HepG2 (cell line): ENCODE data around the gene PDCL3.

Experiments used
- CTCF ChIP-seq: sonication (generic); formaldehyde crosslinking; IDR thresholded peaks from 2 replicates; pipeline ENCODE4 v1.5.0; 2020; ENCODE audit warnings: mild to moderate bottlenecking, missing genetic modification reagents, moderate library complexity
- POLR2AphosphoS5 ChIP-seq: IDR thresholded peaks from 2 replicates; pipeline ENCODE4 v1.6.1; 2012; ENCODE audit warnings: low read depth, low read length
- ZNF567 ChIP-seq: sonication (generic); formaldehyde crosslinking; IDR thresholded peaks from 2 replicates; pipeline ENCODE4 v1.8.1; 2023; ENCODE audit warnings: mild to moderate bottlenecking, missing genetic modification reagents, borderline replicate concordance
- ZNF777 ChIP-seq: sonication (generic); formaldehyde crosslinking; IDR thresholded peaks from 2 replicates; pipeline ENCODE4 v1.4.0; 2020; ENCODE audit warnings: missing genetic modification reagents

DNA sequence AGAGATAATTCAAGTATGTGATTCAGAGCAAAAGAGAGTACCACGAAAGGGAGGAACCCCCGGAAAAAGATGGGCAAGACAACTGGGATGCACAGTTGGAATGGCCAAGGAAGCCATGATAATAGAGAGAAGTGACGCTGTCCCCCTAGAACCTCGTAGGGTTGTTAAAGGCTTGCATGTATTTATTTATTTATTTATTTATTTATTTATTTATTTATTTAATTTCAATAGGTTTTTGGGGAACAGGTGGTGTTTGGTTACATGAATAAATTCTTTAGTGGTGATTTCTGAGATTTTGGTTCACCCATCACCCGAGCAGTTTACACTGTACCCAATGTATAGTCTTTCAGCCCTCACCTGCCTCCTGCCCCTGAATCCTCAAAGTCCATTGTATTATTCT, 11.5 kb upstream of the PDCL3 start:
- TF ChIP-seq POLR2AphosphoS5, result no peak
- TF ChIP-seq ZNF567 (CRISPR knock-in tag), result no peak
- TF ChIP-seq ZNF777, result no peak
- TF ChIP-seq CTCF, result no peak
